ENCODE measurements around the gene PITPNM2.
"Not testable (repeated sequence)": the region's sequence is repeated elsewhere in the genome, so short reads cannot be mapped to it uniquely, and the experiment has no call there.

PITPNM2 gene

GRCh38 chr12:123115409-123116121 lies 35.3 kb downstream of the PITPNM2 start:
- Mint-ChIP-seq H3K36me3 (no peaks in the 10 kb centered on the region), H3K4me3 (peak overlapping the region; percentile 63), H3K4me1 (peaks cover 85% of the 10 kb centered on the region), H3K27me3 (no peaks in the 10 kb centered on the region), H3K27ac (peak overlapping the region; percentile 85), H3K9me3 (no peaks in the 10 kb centered on the region)
- ATAC-seq: peak; percentile 78

- H3K27me3 Mint-ChIP-seq: no peaks in the 10 kb centered on the region
- peaks cover 6% of the 10 kb centered on the region for H3K36me3 Mint-ChIP-seq
- no peaks in the 10 kb centered on the region for H3K9me3 Mint-ChIP-seq
- peak; percentile 1 for ATAC-seq
- peaks cover 76% of the 10 kb centered on the region for H3K4me1 Mint-ChIP-seq
- H3K27ac Mint-ChIP-seq: peak overlapping the region; percentile 85
- peak overlapping the region; percentile 63 for H3K4me3 Mint-ChIP-seq
These were observed 36.4 kb downstream of the PITPNM2 start for GRCh38 chr12:123114304-123115083.

GRCh38 chr12:123113026-123113425 lies 37.9 kb downstream of the PITPNM2 start:
- H3K27ac Mint-ChIP-seq: peak overlapping the region; percentile 85
- peaks cover 70% of the 10 kb centered on the region for H3K4me1 Mint-ChIP-seq
- H3K36me3 Mint-ChIP-seq: peaks cover 19% of the 10 kb centered on the region
- H3K27me3 Mint-ChIP-seq: no peaks in the 10 kb centered on the region
- no peak for ATAC-seq
- no peaks in the 10 kb centered on the region for H3K9me3 Mint-ChIP-seq
- no peak overlapping the region for H3K4me3 Mint-ChIP-seq

GRCh38 chr12:123111498-123112165 lies 39.3 kb downstream of the PITPNM2 start:
- H3K4me1 Mint-ChIP-seq: peaks cover 73% of the 10 kb centered on the region
- H3K27me3 Mint-ChIP-seq: no peaks in the 10 kb centered on the region
- no peaks in the 10 kb centered on the region for H3K9me3 Mint-ChIP-seq
- H3K27ac Mint-ChIP-seq: peak overlapping the region; percentile 85
- no peak for ATAC-seq
- no peak overlapping the region for H3K4me3 Mint-ChIP-seq
- peaks cover 19% of the 10 kb centered on the region for H3K36me3 Mint-ChIP-seq

- no peak overlapping the region for H3K4me3 Mint-ChIP-seq
- no peak overlapping the region for H3K27ac Mint-ChIP-seq
- H3K27me3 Mint-ChIP-seq: no peaks in the 10 kb centered on the region
- H3K4me1 Mint-ChIP-seq: peaks cover 64% of the 10 kb centered on the region
- no peaks in the 10 kb centered on the region for H3K9me3 Mint-ChIP-seq
- H3K36me3 Mint-ChIP-seq: peaks cover 26% of the 10 kb centered on the region
- ATAC-seq: no peak
These were observed 41.5 kb downstream of the PITPNM2 start for GRCh38 chr12:123109319-123109772.

- Mint-ChIP-seq H3K27me3 (no peaks in the 10 kb centered on the region), H3K9me3 (no peaks in the 10 kb centered on the region), H3K36me3 (peaks cover 26% of the 10 kb centered on the region), H3K4me3 (no peak overlapping the region), H3K27ac (peak overlapping the region; percentile 98), H3K4me1 (peaks cover 58% of the 10 kb centered on the region)
- ATAC-seq: no peak
These were observed 42.2 kb downstream of the PITPNM2 start for GRCh38 chr12:123108682-123109066.

- ATAC-seq: no peak
- Mint-ChIP-seq H3K27me3 (no peaks in the 10 kb centered on the region), H3K36me3 (peaks cover 26% of the 10 kb centered on the region), H3K4me1 (peaks cover 57% of the 10 kb centered on the region), H3K27ac (peak overlapping the region; percentile 98), H3K4me3 (no peak overlapping the region), H3K9me3 (no peaks in the 10 kb centered on the region)
These were observed 42.8 kb downstream of the PITPNM2 start for GRCh38 chr12:123107926-123108681.

GRCh38 chr12:123106640-123107359 lies 44.1 kb downstream of the PITPNM2 start:
- H3K27ac Mint-ChIP-seq: peak overlapping the region; percentile 98
- H3K9me3 Mint-ChIP-seq: no peaks in the 10 kb centered on the region
- peaks cover 49% of the 10 kb centered on the region for H3K4me1 Mint-ChIP-seq

GRCh38 chr12:123105211-123105826 lies 45.6 kb downstream of the PITPNM2 start:
- H3K27ac Mint-ChIP-seq: peak overlapping the region; percentile 98
- peaks cover 36% of the 10 kb centered on the region for H3K4me1 Mint-ChIP-seq
- no peak for ATAC-seq
- H3K36me3 Mint-ChIP-seq: peaks cover 26% of the 10 kb centered on the region
- H3K27me3 Mint-ChIP-seq: no peaks in the 10 kb centered on the region
- H3K9me3 Mint-ChIP-seq: no peaks in the 10 kb centered on the region
- no peak overlapping the region for H3K4me3 Mint-ChIP-seq

More at GRCh38 chr12:123106640-123107359, 44.1 kb downstream of the PITPNM2 start:
- peak; percentile 97 for ATAC-seq
- Mint-ChIP-seq H3K4me3 (peak overlapping the region; percentile 45), H3K27me3 (no peaks in the 10 kb centered on the region), H3K36me3 (peaks cover 26% of the 10 kb centered on the region)

GRCh38 chr12:123104809-123105208 lies 46.1 kb downstream of the PITPNM2 start:
- H3K9me3 Mint-ChIP-seq: no peaks in the 10 kb centered on the region
- H3K4me1 Mint-ChIP-seq: peaks cover 39% of the 10 kb centered on the region
- H3K27ac Mint-ChIP-seq: peak overlapping the region; percentile 98
- H3K36me3 Mint-ChIP-seq: peaks cover 23% of the 10 kb centered on the region
- H3K4me3 Mint-ChIP-seq: no peak overlapping the region
- no peaks in the 10 kb centered on the region for H3K27me3 Mint-ChIP-seq
- no peak for ATAC-seq

- peaks cover 16% of the 10 kb centered on the region for H3K36me3 Mint-ChIP-seq
- peaks cover 46% of the 10 kb centered on the region for H3K4me1 Mint-ChIP-seq
- H3K27ac Mint-ChIP-seq: peak overlapping the region; percentile 98
These were observed 46.8 kb downstream of the PITPNM2 start for GRCh38 chr12:123104094-123104493.

GRCh38 chr12:123102781-123103503 lies 47.9 kb downstream of the PITPNM2 start:
- Mint-ChIP-seq H3K4me3 (no peak overlapping the region), H3K27me3 (no peaks in the 10 kb centered on the region), H3K4me1 (peaks cover 49% of the 10 kb centered on the region), H3K9me3 (no peaks in the 10 kb centered on the region), H3K36me3 (peaks cover 7% of the 10 kb centered on the region), H3K27ac (no peak overlapping the region)
- no peak for ATAC-seq

More at GRCh38 chr12:123104094-123104493, 46.8 kb downstream of the PITPNM2 start:
- not testable (repeated sequence) for H3K27me3 Mint-ChIP-seq, ATAC-seq, H3K4me3 Mint-ChIP-seq, H3K9me3 Mint-ChIP-seq

- Mint-ChIP-seq H3K4me1 (peaks cover 48% of the 10 kb centered on the region), H3K9me3 (no peaks in the 10 kb centered on the region), H3K27me3 (no peaks in the 10 kb centered on the region), H3K36me3 (peaks cover 7% of the 10 kb centered on the region), H3K4me3 (no peak overlapping the region), H3K27ac (no peak overlapping the region)
- ATAC-seq: no peak
These were observed 48.5 kb downstream of the PITPNM2 start for GRCh38 chr12:123102366-123102765.

Data from stimulated activated memory B cell treated with anti-CD40 and anti-IgM and Interleukin-4, amounts not matched to agents 10 μg/mL and 1 μg/mL and 100 μg/mL, for 72 hours (primary cell).